Uterus (tissue), 4 donors: Measurements from ENCODE around the gene ARHGAP27. TPM values are rescaled to one million over a fixed set of nuclear protein-coding genes. Genes with fewer than 3 reads are reported as not detected.

Source experiments
- DNase-seq, 2 donors: peaks; one replicate each; pipeline ENCODE4 v3.0.0-alpha.2; 2019 to 2020
- H3K27ac ChIP-seq, 2 donors: fragments of 200-600 bp; sonication (generic); 1 replicate in 1 of 2; 2 replicates in 1 of 2; pipeline ENCODE4 v1.5.1; 2016 to 2018
- H3K27me3 ChIP-seq, 2 donors: fragments of 200-600 bp; sonication (generic); one replicate each; pipeline ENCODE4 v1.5.1; 2018 to 2019; ENCODE audit warnings: control low read depth in 1 of 2
- H3K36me3 ChIP-seq, 2 donors: fragments of 200-600 bp; sonication (generic); one replicate each; pipeline ENCODE4 v1.5.1; 2019; ENCODE audit warnings: control low read depth in 1 of 2
- H3K4me1 ChIP-seq, 2 donors: fragments of 200-600 bp; sonication (generic); one replicate each; pipeline ENCODE4 v1.5.1; 2018 to 2019; ENCODE audit warnings: control low read depth in 1 of 2
- H3K4me3 ChIP-seq, 2 donors: fragments of 200-600 bp; sonication (generic); 1 replicate in 1 of 2; 2 replicates in 1 of 2; pipeline ENCODE4 v1.5.1; 2018 to 2019; ENCODE audit warnings: mild to moderate bottlenecking in 1 of 2
- H3K9me3 ChIP-seq, 2 donors: fragments of 200-600 bp; sonication (generic); one replicate each; pipeline ENCODE4 v1.5.1; 2019; ENCODE audit warnings: control low read depth in 1 of 2
- POLR2A ChIP-seq, 2 donors: fragments of 450-650 bp; IDR thresholded peaks; one replicate each; pipeline ENCODE4 v1.6.1; 2016; ENCODE audit warnings: antibody characterized with exemption in 2 of 2, mild to moderate bottlenecking in 1 of 2, moderate library complexity in 1 of 2
- intact Hi-C: fragments of 100-400 bp; cut with DNase I; formaldehyde crosslinking; loops from one replicate; pipeline ENCODE4 v1.15.1; 2023; ENCODE audit warnings: low total_unique reads
- total RNA-seq, 4 donors: library from RNA; depleted of rRNA in 3 of 4; stranded (reverse); fragments of >200 nt in 3 of 4; gene quantifications; one replicate each; pipeline versions ENCODE4 v1.1.0 to v1.2.4, GENCODE V29; 2014 to 2023
- TF ChIP-seq, protein P1 (sequence below), 4 experiments: fragments of 200-600 bp in 2 of 4; fragments of 450-650 bp in 2 of 4; sonication (generic) in 2 of 4; IDR thresholded peaks; one replicate each; pipeline ENCODE4 v1.5.1; 2016 to 2019; ENCODE audit warnings: antibody characterized with exemption in 4 of 4, mild to moderate bottlenecking in 2 of 4, moderate library complexity in 1 of 4
- donor health status: DM: yes; HTN: yes; CAD: no.

The ARHGAP27 gene
- total RNA-seq, 4 donors from 2014 or later: 9.4 to 36.6 (median 16.0) TPM

DNA sequence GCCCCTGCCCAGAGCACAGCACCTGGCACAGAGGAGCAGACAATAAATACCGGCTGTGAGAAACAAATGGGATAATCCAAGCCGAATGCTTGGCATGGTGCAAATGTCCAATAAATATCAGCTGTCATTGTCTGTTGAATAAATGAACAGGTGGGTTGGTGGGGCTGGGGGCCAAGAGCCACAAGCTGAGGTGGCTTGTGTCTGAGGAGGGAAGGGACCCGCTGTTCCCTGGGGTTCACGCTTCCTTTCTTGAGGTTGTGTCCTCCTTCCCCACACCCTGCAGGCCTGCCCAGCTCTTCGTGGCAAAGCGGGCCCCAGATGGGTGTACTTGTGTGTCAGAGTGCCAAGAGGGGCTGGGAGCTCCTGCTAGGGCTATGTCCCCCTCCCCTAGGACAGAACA is 38.6 kb downstream of the ARHGAP27 start:
- no peak for DNase-seq
- Histone ChIP-seq H3K4me1 (no peaks in the 10 kb centered on the region), H3K9me3 (no peaks in the 10 kb centered on the region), H3K36me3 (no peaks in the 10 kb centered on the region), H3K27ac (no peak overlapping the region), H3K27me3 (no peaks in the 10 kb centered on the region), H3K4me3 (no peak overlapping the region)
- intact Hi-C loops: no loop called here
- TF ChIP-seq, protein P1, sequence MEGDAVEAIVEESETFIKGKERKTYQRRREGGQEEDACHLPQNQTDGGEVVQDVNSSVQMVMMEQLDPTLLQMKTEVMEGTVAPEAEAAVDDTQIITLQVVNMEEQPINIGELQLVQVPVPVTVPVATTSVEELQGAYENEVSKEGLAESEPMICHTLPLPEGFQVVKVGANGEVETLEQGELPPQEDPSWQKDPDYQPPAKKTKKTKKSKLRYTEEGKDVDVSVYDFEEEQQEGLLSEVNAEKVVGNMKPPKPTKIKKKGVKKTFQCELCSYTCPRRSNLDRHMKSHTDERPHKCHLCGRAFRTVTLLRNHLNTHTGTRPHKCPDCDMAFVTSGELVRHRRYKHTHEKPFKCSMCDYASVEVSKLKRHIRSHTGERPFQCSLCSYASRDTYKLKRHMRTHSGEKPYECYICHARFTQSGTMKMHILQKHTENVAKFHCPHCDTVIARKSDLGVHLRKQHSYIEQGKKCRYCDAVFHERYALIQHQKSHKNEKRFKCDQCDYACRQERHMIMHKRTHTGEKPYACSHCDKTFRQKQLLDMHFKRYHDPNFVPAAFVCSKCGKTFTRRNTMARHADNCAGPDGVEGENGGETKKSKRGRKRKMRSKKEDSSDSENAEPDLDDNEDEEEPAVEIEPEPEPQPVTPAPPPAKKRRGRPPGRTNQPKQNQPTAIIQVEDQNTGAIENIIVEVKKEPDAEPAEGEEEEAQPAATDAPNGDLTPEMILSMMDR (IDR thresholded peaks at IDR 0.05): no peak
- TF ChIP-seq POLR2A (IDR thresholded peaks at IDR 0.05): no peak

DNA sequence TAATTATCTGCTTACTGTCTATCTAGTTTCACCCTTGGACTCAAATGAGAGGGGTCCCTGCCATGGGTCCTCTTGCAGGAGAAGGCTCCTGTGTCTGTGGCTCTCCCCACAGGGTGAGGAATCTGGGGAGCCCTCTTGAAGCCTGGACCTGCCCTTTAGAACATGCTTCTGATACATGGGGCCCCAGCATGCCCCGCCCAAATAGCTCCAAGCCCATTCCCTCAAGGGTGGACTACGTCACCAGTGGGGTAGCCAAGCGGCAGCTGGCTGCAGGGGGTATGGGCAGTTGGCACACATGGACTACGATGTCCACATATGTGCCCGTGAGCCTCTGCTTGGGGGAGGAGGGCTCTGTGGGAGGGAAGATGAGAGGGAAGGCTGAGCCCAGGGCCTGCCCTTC is 39.3 kb downstream of the ARHGAP27 start:
- no peaks in the 10 kb centered on the region for H3K36me3 ChIP-seq
- H3K27me3 ChIP-seq: no peaks in the 10 kb centered on the region
- no peaks in the 10 kb centered on the region for H3K4me1 ChIP-seq
- no peak overlapping the region for H3K4me3 ChIP-seq
- intact Hi-C loops: no loop called here
- H3K27ac ChIP-seq: no peak overlapping the region
- no peak for DNase-seq
- H3K9me3 ChIP-seq: no peaks in the 10 kb centered on the region
- TF ChIP-seq POLR2A (IDR thresholded peaks at IDR 0.05): no peak
- TF ChIP-seq, protein P1 (IDR thresholded peaks at IDR 0.05): no peak

DNA sequence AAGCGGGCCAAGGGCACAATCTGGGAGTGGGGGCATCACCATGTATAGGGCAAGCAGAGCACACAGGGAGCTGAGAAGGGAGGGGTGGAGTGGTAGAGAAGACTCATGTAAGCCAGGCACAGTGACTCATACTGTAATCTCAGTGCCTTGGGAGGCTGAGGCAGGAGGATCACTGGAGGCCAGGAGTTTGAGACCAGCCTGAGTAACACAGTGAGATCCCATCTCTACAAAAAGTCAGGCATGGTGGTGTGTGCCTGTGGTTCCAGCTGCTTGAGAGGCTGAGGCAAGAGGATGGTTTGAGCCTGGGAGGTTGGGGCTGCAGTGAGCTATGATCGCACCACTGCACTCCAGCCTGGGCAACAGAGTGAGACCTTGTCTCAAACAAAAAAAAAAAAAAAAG is 40.8 kb downstream of the ARHGAP27 start:
- DNase-seq: no peak
- H3K4me3 ChIP-seq: no peak overlapping the region
- intact Hi-C loops: no loop called here
- TF ChIP-seq, protein P1 (IDR thresholded peaks at IDR 0.05): no peak
- no peak for TF ChIP-seq POLR2A (IDR thresholded peaks at IDR 0.05)
- H3K9me3 ChIP-seq: no peaks in the 10 kb centered on the region
- no peaks in the 10 kb centered on the region for H3K4me1 ChIP-seq
- no peaks in the 10 kb centered on the region for H3K36me3 ChIP-seq
- H3K27ac ChIP-seq: no peak overlapping the region
- H3K27me3 ChIP-seq: no peaks in the 10 kb centered on the region

DNA sequence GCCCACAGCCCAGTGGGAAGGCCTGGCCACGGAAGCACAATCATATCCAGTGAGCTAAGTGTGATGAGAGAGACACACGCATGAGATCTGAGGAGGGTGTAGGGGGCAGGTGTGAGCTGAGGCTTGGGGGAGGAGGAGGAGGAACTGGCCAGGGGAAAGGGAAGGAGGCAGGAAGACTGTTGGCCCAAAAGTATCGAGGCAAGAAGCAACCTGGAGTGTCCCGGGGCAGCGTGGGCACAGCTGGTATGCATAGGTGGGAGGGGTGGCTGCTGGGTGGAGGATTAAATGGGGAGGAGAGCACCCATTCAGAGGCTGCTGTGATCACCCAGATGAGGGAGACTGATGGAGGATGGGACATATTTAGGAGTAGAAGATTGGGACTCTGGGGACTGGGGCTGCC is 41.4 kb downstream of the ARHGAP27 start:
- H3K4me1 ChIP-seq: no peaks in the 10 kb centered on the region
- no peaks in the 10 kb centered on the region for H3K9me3 ChIP-seq
- H3K27me3 ChIP-seq: no peaks in the 10 kb centered on the region
- no peak overlapping the region for H3K4me3 ChIP-seq
- no peak overlapping the region for H3K27ac ChIP-seq
- no peaks in the 10 kb centered on the region for H3K36me3 ChIP-seq
- DNase-seq: no peak
- intact Hi-C loops: no loop called here
- TF ChIP-seq POLR2A (IDR thresholded peaks at IDR 0.05): no peak
- TF ChIP-seq, protein P1 (IDR thresholded peaks at IDR 0.05): no peak

DNA sequence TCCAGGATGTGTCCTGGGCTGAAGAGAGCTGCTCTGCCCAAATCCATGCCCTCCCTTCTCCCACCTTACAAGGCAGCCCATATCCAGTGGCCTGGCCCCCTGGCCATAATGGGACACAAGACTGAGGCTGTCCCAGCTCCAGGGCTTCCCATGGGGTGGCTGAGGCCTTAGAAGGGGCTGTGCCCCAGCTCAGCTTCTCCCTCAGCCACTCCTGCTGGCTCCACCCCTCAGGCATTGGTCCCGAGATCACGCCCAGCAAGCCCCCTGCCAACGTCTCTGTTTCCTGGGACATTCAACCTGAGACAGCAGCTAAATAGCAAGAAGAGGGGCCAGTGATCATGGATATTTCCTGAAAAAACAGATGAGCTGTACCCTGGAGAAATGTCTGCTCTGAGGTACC is 43.3 kb downstream of the ARHGAP27 start:
- no peak for TF ChIP-seq POLR2A (IDR thresholded peaks at IDR 0.05)
- TF ChIP-seq, protein P1 (IDR thresholded peaks at IDR 0.05): no peak
- Histone ChIP-seq H3K27me3 (no peaks in the 10 kb centered on the region), H3K36me3 (no peaks in the 10 kb centered on the region), H3K4me1 (no peaks in the 10 kb centered on the region), H3K9me3 (no peaks in the 10 kb centered on the region), H3K4me3 (no peak overlapping the region), H3K27ac (no peak overlapping the region)
- no peak for DNase-seq
- intact Hi-C loops: loop anchor here (5.0 kb wide), 2 partner anchors 112 to 162 kb away; no protein-coding TSS in a partner anchor
